Iris pigment epithelial cell (primary cell): ENCODE measurements around the gene CLCNKB.

Experiments used
- DNase-seq: peaks from one replicate; pipeline ENCODE4 v3.0.0-alpha.2; 2011; ENCODE audit warnings: low read depth

Gene CLCNKB

GRCh38 chr1:16095447-16095846 lies 51.9 kb downstream of the CLCNKB start:
- no peak for DNase-seq

DNA sequence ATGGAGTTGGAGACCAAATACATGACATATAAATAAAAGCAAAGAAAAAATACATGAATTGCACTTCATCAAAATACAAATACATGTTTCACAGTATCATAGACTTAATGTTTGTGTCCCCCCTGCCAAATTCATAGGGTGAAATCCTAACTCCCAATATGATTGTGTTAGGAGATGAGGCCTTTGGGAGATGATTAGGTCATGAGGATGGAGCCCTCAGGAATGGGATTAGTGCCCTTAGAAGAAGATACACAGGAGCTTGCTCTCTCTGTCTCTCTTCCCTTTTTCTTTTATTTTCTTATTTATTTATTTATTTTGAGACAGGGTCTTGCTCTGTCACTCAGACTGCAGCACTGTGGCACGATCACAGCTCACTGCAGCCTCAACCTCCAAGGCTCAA lies 55.8 kb downstream of the CLCNKB start:
- no peak for DNase-seq

DNA sequence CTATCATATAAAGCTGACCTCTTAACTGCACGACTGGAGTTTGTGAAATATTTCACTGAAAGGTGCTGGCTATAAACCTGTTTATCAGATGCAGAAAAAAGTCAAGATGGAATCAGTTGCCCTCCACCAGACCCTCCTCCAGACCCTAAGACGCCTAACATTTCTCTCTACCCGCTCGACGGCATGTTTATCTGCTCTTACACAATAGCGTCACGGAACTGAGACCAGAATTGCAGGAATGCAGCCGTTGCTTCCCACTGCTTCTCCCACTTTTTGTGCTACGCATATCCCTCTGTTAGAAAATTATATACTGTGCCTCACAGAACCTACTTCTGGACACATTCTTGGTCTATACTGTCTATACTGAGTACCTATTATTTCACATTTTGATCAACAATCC lies 58.0 kb downstream of the CLCNKB start:
- DNase-seq, result no peak
